DND-41 (cell line): Measurements from ENCODE around the gene MB21D2.

Source experiments
- ATAC-seq: fragments of 200-7000 bp; cut with Tn5 transposase; 3 replicates; pipeline ENCODE4 v1.9.1; 2021; ENCODE audit warnings: low read depth; ENCODE audit not compliant: insufficient read depth
- DNase-seq: peaks from one replicate; pipeline ENCODE4 v3.0.0-alpha.2; 2020
- H2AFZ ChIP-seq: 2 replicates; pipeline ENCODE4 v1.6.0; 2012; ENCODE audit warnings: low read depth, low read length
- H3K27ac ChIP-seq: 2 replicates; pipeline ENCODE4 v1.5.1; 2012; ENCODE audit warnings: low read length, inconsistent platforms
- H3K27me3 ChIP-seq: fragments of 200-600 bp; sonication (generic); 2 replicates; pipeline ENCODE4 v1.6.0; 2012; ENCODE audit warnings: low read length, mild to moderate bottlenecking, inconsistent platforms; ENCODE audit not compliant: insufficient read depth, poor library complexity
- H3K36me3 ChIP-seq: 2 replicates; pipeline ENCODE4 v1.5.1; 2012; ENCODE audit warnings: low read length, inconsistent platforms; ENCODE audit not compliant: insufficient read depth
- H3K4me1 ChIP-seq: 2 replicates; pipeline ENCODE4 v1.5.1; 2012; ENCODE audit warnings: mild to moderate bottlenecking, low read length; ENCODE audit not compliant: insufficient read depth
- H3K4me2 ChIP-seq: 2 replicates; pipeline ENCODE4 v1.6.0; 2012; ENCODE audit warnings: mild to moderate bottlenecking, moderate library complexity, low read length, inconsistent platforms; ENCODE audit not compliant: insufficient read depth
- H3K4me3 ChIP-seq, 2 experiments: fragments of 200-600 bp in 1 of 2; shearing (Covaris generic) in 1 of 2; 2 replicates each; pipeline ENCODE4 v1.5.1; 2012 to 2016; ENCODE audit warnings: inconsistent platforms in 2 of 2, low read length in 2 of 2, mild to moderate bottlenecking in 2 of 2, low read depth in 1 of 2, moderate library complexity in 1 of 2
- H3K79me2 ChIP-seq: 2 replicates; pipeline ENCODE4 v1.6.0; 2012; ENCODE audit warnings: low read length, inconsistent platforms; ENCODE audit not compliant: insufficient read depth
- H3K9ac ChIP-seq: 2 replicates; pipeline ENCODE4 v1.6.0; 2012; ENCODE audit warnings: low read depth, mild to moderate bottlenecking, inconsistent platforms, low read length, moderate library complexity
- H3K9me3 ChIP-seq: 2 replicates; pipeline ENCODE4 v1.5.1; 2012; ENCODE audit warnings: low read length, moderate library complexity, mild to moderate bottlenecking, inconsistent platforms; ENCODE audit not compliant: insufficient read depth, severe bottlenecking
- H4K20me1 ChIP-seq: 2 replicates; pipeline ENCODE4 v1.6.0; 2012; ENCODE audit warnings: low read length; ENCODE audit not compliant: insufficient read depth
- CTCF ChIP-seq: IDR thresholded peaks from 2 replicates; pipeline ENCODE4 v1.5.1; 2012; ENCODE audit warnings: borderline replicate concordance, low read length, moderate library complexity, mild to moderate bottlenecking; ENCODE audit not compliant: poor library complexity, severe bottlenecking; ENCODE audit errors: extremely low read depth
- EZH2 ChIP-seq: IDR thresholded peaks from 3 replicates; pipeline ENCODE4 v1.6.1; 2012; ENCODE audit warnings: borderline replicate concordance, low read depth, mild to moderate bottlenecking, moderate library complexity, low read length, inconsistent platforms; ENCODE audit not compliant: severe bottlenecking

Gene MB21D2

GRCh38 chr3:192816351-192816750 is 101.3 kb downstream of the MB21D2 start:
- H3K79me2 ChIP-seq: no peaks in the 10 kb centered on the region
- H3K4me1 ChIP-seq: no peaks in the 10 kb centered on the region
- no peak for TF ChIP-seq EZH2
- TF ChIP-seq CTCF: peak; percentile 65
- H3K27me3 ChIP-seq: peaks cover 3% of the 10 kb centered on the region
- H3K27ac ChIP-seq: no peak overlapping the region
- no peak overlapping the region for H3K4me2 ChIP-seq
- no peaks in the 10 kb centered on the region for H4K20me1 ChIP-seq
- no peak overlapping the region for H3K4me3 ChIP-seq
- H3K9ac ChIP-seq: no peak overlapping the region
- ATAC-seq: no peak
- H3K36me3 ChIP-seq: no peaks in the 10 kb centered on the region
- no peak overlapping the region for H2AFZ ChIP-seq
- no peak for DNase-seq
- no peaks in the 10 kb centered on the region for H3K9me3 ChIP-seq

DNA sequence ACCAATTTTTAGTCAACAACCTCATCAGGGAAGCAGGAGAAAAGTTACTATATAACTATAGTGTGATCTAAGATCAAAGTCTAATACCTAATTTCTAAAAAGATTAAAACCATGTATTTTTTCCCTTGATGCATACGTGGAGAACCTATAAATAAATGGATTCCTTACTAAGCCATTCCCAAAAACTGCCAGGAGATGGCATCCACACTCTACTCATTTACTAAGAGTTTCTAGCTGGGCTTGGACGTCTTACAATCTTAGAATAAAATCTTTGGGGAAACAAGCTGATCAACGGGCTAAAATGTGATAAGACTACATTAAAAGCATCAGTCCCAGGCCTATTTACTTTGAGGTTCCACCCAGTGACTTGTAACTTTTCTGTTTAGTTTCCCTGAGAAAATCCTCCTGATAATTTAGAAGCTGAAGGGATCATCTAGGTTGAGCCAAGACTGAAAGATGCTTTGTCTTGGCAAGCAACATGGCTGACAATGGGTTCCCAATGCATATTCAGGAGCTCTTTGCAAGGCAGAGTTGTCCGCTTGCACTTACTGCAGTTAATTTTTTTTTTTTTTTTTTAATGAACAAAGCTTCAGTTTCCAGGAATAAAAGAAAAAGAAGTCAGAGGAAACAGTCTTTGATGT is 104.8 kb downstream of the MB21D2 start:
- peaks cover 4% of the 10 kb centered on the region for H3K27me3 ChIP-seq
- TF ChIP-seq EZH2: no peak
- peak; percentile 58 for TF ChIP-seq CTCF
- H4K20me1 ChIP-seq: no peaks in the 10 kb centered on the region
- H2AFZ ChIP-seq: no peak overlapping the region
- H3K9ac ChIP-seq: no peak overlapping the region
- no peak overlapping the region for H3K27ac ChIP-seq
- H3K4me3 ChIP-seq: no peak overlapping the region
- peak; percentile 7 for DNase-seq
- no peaks in the 10 kb centered on the region for H3K36me3 ChIP-seq
- H3K79me2 ChIP-seq: no peaks in the 10 kb centered on the region
- H3K4me1 ChIP-seq: no peaks in the 10 kb centered on the region
- H3K4me2 ChIP-seq: no peak overlapping the region
- H3K9me3 ChIP-seq: no peaks in the 10 kb centered on the region
- no peak for ATAC-seq

DNA sequence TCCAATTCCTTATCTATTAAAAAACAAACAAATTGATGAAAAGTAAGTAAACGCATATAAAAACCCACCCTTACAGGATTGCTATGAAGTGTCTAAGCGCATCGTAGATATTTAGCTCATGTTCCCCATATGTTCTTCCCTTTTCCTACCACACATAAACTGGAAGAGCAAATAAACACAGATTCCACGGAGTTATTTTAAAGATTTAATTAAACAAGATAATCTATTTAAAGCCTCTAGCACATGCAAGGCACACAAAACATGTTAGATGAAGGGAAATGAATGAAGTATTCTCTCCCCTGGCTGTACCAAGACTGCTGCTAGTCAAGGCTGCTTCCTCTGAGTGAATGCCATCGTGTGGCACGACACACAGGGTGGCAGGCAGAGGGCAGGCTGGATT is 111.9 kb downstream of the MB21D2 start:
- no peak overlapping the region for H3K9ac ChIP-seq
- H3K79me2 ChIP-seq: no peaks in the 10 kb centered on the region
- H3K4me1 ChIP-seq: no peaks in the 10 kb centered on the region
- TF ChIP-seq CTCF (no peak), EZH2 (no peak)
- no peaks in the 10 kb centered on the region for H4K20me1 ChIP-seq
- H3K4me2 ChIP-seq: no peak overlapping the region
- ATAC-seq (no peak), DNase-seq (no peak)
- no peak overlapping the region for H3K4me3 ChIP-seq
- H3K36me3 ChIP-seq: no peaks in the 10 kb centered on the region
- H3K27me3 ChIP-seq: no peaks in the 10 kb centered on the region
- H3K9me3 ChIP-seq: no peaks in the 10 kb centered on the region
- no peak overlapping the region for H3K27ac ChIP-seq
- no peak overlapping the region for H2AFZ ChIP-seq
